Calu3 (cell line): ENCODE measurements around the gene ADRB2. TPM values are rescaled to one million over a fixed set of nuclear protein-coding genes. Genes with fewer than 3 reads are reported as not detected.

Experiments used
- BruUV-seq: library from RNA; stranded (reverse); fragments of 400-500 nt; replicated peaks from 2 replicates; lab custom pipeline; 2021; lab: Mats Ljungman, UMichigan
- CTCF ChIA-PET: fragments of 300-600 bp; sonication (Branson Sonifier 250); formaldehyde crosslinking; loops from one replicate; lab custom pipeline; 2022; ENCODE audit warnings: antibody characterized with exemption; lab: Charles Lee
- DNase-seq: peaks from one replicate; pipeline ENCODE4 v3.0.0; 2022
- H3K27ac Mint-ChIP-seq: one replicate; pipeline ENCODE4 v1.8.0; 2022; ENCODE audit warnings: mixed read lengths; ENCODE audit not compliant: unreplicated experiment
- H3K27me3 Mint-ChIP-seq: one replicate; pipeline ENCODE4 v1.8.0; 2022; ENCODE audit warnings: mixed read lengths; ENCODE audit not compliant: unreplicated experiment
- H3K36me3 Mint-ChIP-seq: one replicate; pipeline ENCODE4 v1.8.0; 2022; ENCODE audit warnings: mild to moderate bottlenecking, moderate library complexity, mixed read lengths; ENCODE audit not compliant: insufficient read depth, unreplicated experiment
- H3K4me1 Mint-ChIP-seq: one replicate; pipeline ENCODE4 v1.8.0; 2022; ENCODE audit warnings: mild to moderate bottlenecking, low read depth, mixed read lengths; ENCODE audit not compliant: unreplicated experiment
- H3K4me3 Mint-ChIP-seq: one replicate; pipeline ENCODE4 v1.8.0; 2022; ENCODE audit warnings: mild to moderate bottlenecking, low read depth, moderate library complexity, mixed read lengths; ENCODE audit not compliant: unreplicated experiment
- H3K9me3 Mint-ChIP-seq: one replicate; pipeline ENCODE4 v1.8.0; 2022; ENCODE audit warnings: low read depth, mixed read lengths; ENCODE audit not compliant: unreplicated experiment
- CTCF ChIP-seq: fragments of 200-600 bp; IDR thresholded peaks from one replicate; pipeline ENCODE4 v1.8.0; 2022; ENCODE audit warnings: antibody characterized with exemption; ENCODE audit not compliant: unreplicated experiment
- intact Hi-C: fragments of 100-400 bp; cut with micrococcal nuclease; formaldehyde crosslinking; loops from one replicate; pipeline ENCODE4 v1.10.0; 2022; ENCODE audit not compliant: unreplicated experiment
- total RNA-seq: library from RNA; stranded (reverse); gene quantifications from 2 replicates; pipeline ENCODE4 v1.2.3, GENCODE V29; 2022

The ADRB2 gene
- total RNA-seq, 1 experiment from 2014 or later: 16.9 TPM

- no peaks in the 10 kb centered on the region for H3K27me3 Mint-ChIP-seq
- no peak for TF ChIP-seq CTCF
- intact Hi-C loops: no loop called here
- no peak for DNase-seq
- H3K36me3 Mint-ChIP-seq: no peaks in the 10 kb centered on the region
- no peak overlapping the region for H3K27ac Mint-ChIP-seq
- CTCF ChIA-PET: no interaction called here
- H3K4me3 Mint-ChIP-seq: no peak overlapping the region
- H3K9me3 Mint-ChIP-seq: no peaks in the 10 kb centered on the region
- BruUV-seq: no TSS peak
- no peaks in the 10 kb centered on the region for H3K4me1 Mint-ChIP-seq
Measured at GRCh38 chr5:148793261-148793660, 33.1 kb upstream of the ADRB2 start.

GRCh38 chr5:148794275-148794674 is 32.1 kb upstream of the ADRB2 start:
- no peaks in the 10 kb centered on the region for H3K4me1 Mint-ChIP-seq
- no peak overlapping the region for H3K27ac Mint-ChIP-seq
- H3K27me3 Mint-ChIP-seq: no peaks in the 10 kb centered on the region
- no peak overlapping the region for H3K4me3 Mint-ChIP-seq
- no peaks in the 10 kb centered on the region for H3K9me3 Mint-ChIP-seq
- no peak for TF ChIP-seq CTCF
- intact Hi-C loops: no loop called here
- H3K36me3 Mint-ChIP-seq: no peaks in the 10 kb centered on the region
- CTCF ChIA-PET: no interaction called here
- DNase-seq: no peak
- no TSS peak for BruUV-seq

- no peaks in the 10 kb centered on the region for H3K4me1 Mint-ChIP-seq
- H3K27me3 Mint-ChIP-seq: no peaks in the 10 kb centered on the region
- no peak for TF ChIP-seq CTCF
- BruUV-seq: no TSS peak
- no peaks in the 10 kb centered on the region for H3K9me3 Mint-ChIP-seq
- intact Hi-C loops: no loop called here
- no peak overlapping the region for H3K27ac Mint-ChIP-seq
- no peaks in the 10 kb centered on the region for H3K36me3 Mint-ChIP-seq
- no peak for DNase-seq
- CTCF ChIA-PET: no interaction called here
- H3K4me3 Mint-ChIP-seq: no peak overlapping the region
Measured at GRCh38 chr5:148794729-148795561, 31.5 kb upstream of the ADRB2 start.

GRCh38 chr5:148796936-148797335 is 29.5 kb upstream of the ADRB2 start:
- no peaks in the 10 kb centered on the region for H3K9me3 Mint-ChIP-seq
- no TSS peak for BruUV-seq
- H3K4me1 Mint-ChIP-seq: no peaks in the 10 kb centered on the region
- no peak for DNase-seq
- H3K27me3 Mint-ChIP-seq: no peaks in the 10 kb centered on the region
- intact Hi-C loops: no loop called here
- no peak for TF ChIP-seq CTCF
- CTCF ChIA-PET: interaction anchor here (0.7 kb wide), 1 partner anchor 34 kb away, joined by 7 read pairs; no protein-coding TSS in a partner anchor
- H3K4me3 Mint-ChIP-seq: no peak overlapping the region
- no peaks in the 10 kb centered on the region for H3K36me3 Mint-ChIP-seq
- no peak overlapping the region for H3K27ac Mint-ChIP-seq
